HEK293 (cell line): ENCODE measurements around the gene FUCA2.

ENCODE experiments used
- ATF2 ChIP-seq: fragments of 450-650 bp; formaldehyde crosslinking; IDR thresholded peaks from 2 replicates; pipeline ENCODE4 v1.5.1; 2016; ENCODE audit warnings: missing biosample characterization, missing genetic modification characterization, low read depth
- CTCF ChIP-seq: fragments of 450-650 bp; formaldehyde crosslinking; IDR thresholded peaks from 2 replicates; pipeline ENCODE4 v1.5.1; 2016; ENCODE audit warnings: missing biosample characterization, missing genetic modification characterization
- REST ChIP-seq: fragments of 450-650 bp; formaldehyde crosslinking; IDR thresholded peaks from 2 replicates; pipeline ENCODE4 v1.5.1; 2016; ENCODE audit warnings: missing biosample characterization, missing genetic modification characterization
- ZBTB1 ChIP-seq: fragments of 450-650 bp; formaldehyde crosslinking; IDR thresholded peaks from 2 replicates; pipeline ENCODE4 v1.5.1; 2016; ENCODE audit warnings: missing biosample characterization, missing genetic modification characterization
- ZBTB8A ChIP-seq: fragments of 450-650 bp; formaldehyde crosslinking; IDR thresholded peaks from 2 replicates; pipeline ENCODE4 v1.5.1; 2016; ENCODE audit warnings: missing biosample characterization, missing genetic modification characterization
- ZEB2 ChIP-seq: fragments of 450-650 bp; formaldehyde crosslinking; IDR thresholded peaks from 2 replicates; pipeline ENCODE4 v1.5.1; 2016; ENCODE audit warnings: missing biosample characterization, missing genetic modification characterization
- ZFP69B ChIP-seq: fragments of 450-650 bp; formaldehyde crosslinking; IDR thresholded peaks from 2 replicates; pipeline ENCODE4 v1.5.1; 2016; ENCODE audit warnings: missing biosample characterization, missing genetic modification characterization
- ZNF10 ChIP-seq: fragments of 450-650 bp; formaldehyde crosslinking; IDR thresholded peaks from 2 replicates; pipeline ENCODE4 v1.5.1; 2017; ENCODE audit warnings: missing biosample characterization, missing genetic modification characterization
- ZNF211 ChIP-seq: fragments of 450-650 bp; formaldehyde crosslinking; IDR thresholded peaks from 2 replicates; pipeline ENCODE4 v1.5.1; 2016; ENCODE audit warnings: low read depth, missing biosample characterization, missing genetic modification characterization
- ZNF311 ChIP-seq: fragments of 450-650 bp; formaldehyde crosslinking; IDR thresholded peaks from 2 replicates; pipeline ENCODE4 v1.5.1; 2017; ENCODE audit warnings: missing biosample characterization, missing genetic modification characterization, borderline replicate concordance
- ZNF423 ChIP-seq: fragments of 450-650 bp; formaldehyde crosslinking; IDR thresholded peaks from 2 replicates; pipeline ENCODE4 v1.5.1; 2016; ENCODE audit warnings: missing biosample characterization, missing genetic modification characterization
- ZNF555 ChIP-seq: fragments of 450-650 bp; formaldehyde crosslinking; conservative IDR thresholded peaks from 2 replicates; pipeline ENCODE4 v1.5.1; 2017; ENCODE audit warnings: missing biosample characterization, mild to moderate bottlenecking, missing genetic modification characterization, inconsistent platforms
- ZNF785 ChIP-seq: fragments of 450-650 bp; formaldehyde crosslinking; IDR thresholded peaks from 2 replicates; pipeline ENCODE4 v1.5.1; 2016; ENCODE audit warnings: missing biosample characterization, missing genetic modification characterization

- peak; percentile 27; the same call in 1 of the 2 replicates for TF ChIP-seq CTCF (tag by site-specific recombination)
- TF ChIP-seq ZNF555 (tag by site-specific recombination), result no peak
- TF ChIP-seq ZNF10 (tag by site-specific recombination), result peak; percentile 74; the same call in 1 of the 2 replicates
- no peak for TF ChIP-seq ZNF211 (tag by site-specific recombination)
- peak; percentile 88; the same call in 1 of the 2 replicates for TF ChIP-seq ZFP69B (tag by site-specific recombination)
- no peak for TF ChIP-seq ZBTB1
- peak; percentile 82 for TF ChIP-seq REST (tag by site-specific recombination)
- TF ChIP-seq ZNF311 (tag by site-specific recombination), result no peak
- TF ChIP-seq ATF2 (tag by site-specific recombination), result no peak
- TF ChIP-seq ZNF785 (tag by site-specific recombination), result peak; percentile 95
- no peak for TF ChIP-seq ZNF423 (tag by site-specific recombination)
- TF ChIP-seq ZBTB8A, result 0 out of 2 replicates have a peak, but pooled peaks have one; percentile 66
- peak; percentile 97 for TF ChIP-seq ZEB2 (tag by site-specific recombination)
Observed at GRCh38 chr6:143450453-143451371, 60.8 kb downstream of the FUCA2 start, which contains the start of the genes ADAT2 and PEX3.
